WTC11 (cell line): ENCODE data around the gene NACC2. TPM values are rescaled to one million over a fixed set of nuclear protein-coding genes. Genes with fewer than 3 reads are reported as not detected.
A peak's percentile ranks its signal among the peaks of the same experiment; 100 is the strongest.

Source experiments
- ATAC-seq: fragments of 200-7000 bp; cut with Tn5 transposase; 2 replicates; pipeline ENCODE4 v1.10.0; 2021; ENCODE audit warnings: mild to moderate bottlenecking, moderate library complexity
- CTCF ChIA-PET: fragments of 300-600 bp; sonication (Branson Sonifier 250); formaldehyde crosslinking; loops from one replicate; lab custom pipeline; 2021; ENCODE audit warnings: antibody characterized with exemption; lab: Charles Lee
- POLR2A ChIA-PET: fragments of 350-600 bp; sonication (Branson Sonifier 250); formaldehyde crosslinking; loops from one replicate; lab custom pipeline; 2021; ENCODE audit warnings: antibody characterized with exemption; lab: Charles Lee
- DNase-seq: peaks from one replicate; pipeline ENCODE4 v3.0.0; 2021; ENCODE audit warnings: low spot score
- H3K27ac Mint-ChIP-seq: 2 replicates; pipeline ENCODE4 v1.8.0; 2021; ENCODE audit warnings: mixed read lengths
- H3K27me3 Mint-ChIP-seq: 2 replicates; pipeline ENCODE4 v1.8.0; 2021; ENCODE audit warnings: low read depth, mild to moderate bottlenecking, moderate library complexity, mixed read lengths
- H3K36me3 Mint-ChIP-seq: 2 replicates; pipeline ENCODE4 v1.8.0; 2021; ENCODE audit warnings: mixed read lengths
- H3K4me1 Mint-ChIP-seq: 2 replicates; pipeline ENCODE4 v1.8.0; 2022; ENCODE audit warnings: mixed read lengths
- H3K4me3 Mint-ChIP-seq: 2 replicates; pipeline ENCODE4 v1.8.0; 2021; ENCODE audit warnings: mild to moderate bottlenecking, moderate library complexity, mixed read lengths
- H3K9me3 Mint-ChIP-seq: 2 replicates; pipeline ENCODE4 v1.8.0; 2021; ENCODE audit warnings: mixed read lengths
- ATF1 ChIP-seq: sonication (generic); formaldehyde crosslinking; IDR thresholded peaks from 2 replicates; pipeline ENCODE4 v1.8.1; 2023; ENCODE audit warnings: mild to moderate bottlenecking, moderate library complexity, missing genetic modification reagents
- ESRRA ChIP-seq: sonication (generic); formaldehyde crosslinking; IDR thresholded peaks from 2 replicates; pipeline ENCODE4 v1.8.1; 2022; ENCODE audit warnings: mild to moderate bottlenecking, missing genetic modification reagents, borderline replicate concordance
- IRF2 ChIP-seq: sonication (generic); formaldehyde crosslinking; IDR thresholded peaks from 2 replicates; pipeline ENCODE4 v1.8.0; 2022; ENCODE audit warnings: low read depth, missing genetic modification reagents, borderline replicate concordance
- PRRX2 ChIP-seq: fragments of 250-450 bp; sonication (Bioruptor Pico); IDR thresholded peaks from 2 replicates; pipeline ENCODE4 v1.8.0; 2021; ENCODE audit warnings: mild to moderate bottlenecking
- RELA ChIP-seq: sonication (generic); formaldehyde crosslinking; IDR thresholded peaks from 2 replicates; pipeline ENCODE4 v1.8.1; 2022; ENCODE audit warnings: missing genetic modification reagents, mild to moderate bottlenecking, borderline replicate concordance
- RORB ChIP-seq: fragments of 250-450 bp; sonication (Bioruptor Pico); IDR thresholded peaks from 2 replicates; pipeline ENCODE4 v1.9.0; 2021; ENCODE audit warnings: mild to moderate bottlenecking
- SP1 ChIP-seq: sonication (generic); formaldehyde crosslinking; conservative IDR thresholded peaks from 2 replicates; pipeline ENCODE4 v1.8.1; 2022; ENCODE audit warnings: missing genetic modification reagents
- ZNF232 ChIP-seq: sonication (generic); formaldehyde crosslinking; IDR thresholded peaks from 2 replicates; pipeline ENCODE4 v1.8.0; 2022; ENCODE audit warnings: mild to moderate bottlenecking, missing genetic modification reagents
- ZNF317 ChIP-seq: sonication (generic); formaldehyde crosslinking; IDR thresholded peaks from 2 replicates; pipeline ENCODE4 v1.8.1; 2023; ENCODE audit warnings: low read depth, mild to moderate bottlenecking, moderate library complexity, missing genetic modification reagents, borderline replicate concordance
- ZNF423 ChIP-seq: fragments of 250-450 bp; sonication (Bioruptor Pico); IDR thresholded peaks from 2 replicates; pipeline ENCODE4 v2.1.2; 2022; ENCODE audit warnings: mild to moderate bottlenecking, moderate library complexity
- total RNA-seq: library from RNA; stranded (reverse); gene quantifications from 3 replicates; pipeline ENCODE4 v1.2.3, GENCODE V29; 2021
- TF ChIP-seq, protein P1 (sequence below): sonication (generic); formaldehyde crosslinking; conservative IDR thresholded peaks from 2 replicates; pipeline ENCODE4 v1.8.1; 2022; ENCODE audit warnings: mild to moderate bottlenecking, missing genetic modification reagents
- TF ChIP-seq, protein P2 (sequence below): sonication (generic); formaldehyde crosslinking; conservative IDR thresholded peaks from 2 replicates; pipeline ENCODE4 v1.8.1; 2023; ENCODE audit warnings: mild to moderate bottlenecking, low read depth, missing genetic modification reagents, moderate library complexity
- TF ChIP-seq, protein P3 (sequence below): sonication (generic); formaldehyde crosslinking; IDR thresholded peaks from 2 replicates; pipeline ENCODE4 v1.8.1; 2023; ENCODE audit warnings: mild to moderate bottlenecking, missing genetic modification reagents, borderline replicate concordance
- TF ChIP-seq, protein P4 (sequence below): sonication (generic); formaldehyde crosslinking; IDR thresholded peaks from 2 replicates; pipeline ENCODE4 v1.8.1; 2023; ENCODE audit warnings: mild to moderate bottlenecking, missing genetic modification reagents, moderate library complexity
- TF ChIP-seq, protein P5 (sequence below): sonication (generic); formaldehyde crosslinking; IDR thresholded peaks from 2 replicates; pipeline ENCODE4 v1.8.1; 2023; ENCODE audit warnings: mild to moderate bottlenecking, moderate library complexity, missing genetic modification reagents
- TF ChIP-seq, protein P6 (sequence below): fragments of 250-450 bp; sonication (Bioruptor Pico); conservative IDR thresholded peaks from 2 replicates; pipeline ENCODE4 v1.9.0; 2021; ENCODE audit warnings: mild to moderate bottlenecking
- TF ChIP-seq, protein P7 (sequence below): sonication (generic); formaldehyde crosslinking; IDR thresholded peaks from 2 replicates; pipeline ENCODE4 v1.8.0; 2023; ENCODE audit warnings: missing genetic modification reagents

NACC2 gene
- total RNA-seq, 1 experiment from 2014 or later = 17.1 TPM

DNA sequence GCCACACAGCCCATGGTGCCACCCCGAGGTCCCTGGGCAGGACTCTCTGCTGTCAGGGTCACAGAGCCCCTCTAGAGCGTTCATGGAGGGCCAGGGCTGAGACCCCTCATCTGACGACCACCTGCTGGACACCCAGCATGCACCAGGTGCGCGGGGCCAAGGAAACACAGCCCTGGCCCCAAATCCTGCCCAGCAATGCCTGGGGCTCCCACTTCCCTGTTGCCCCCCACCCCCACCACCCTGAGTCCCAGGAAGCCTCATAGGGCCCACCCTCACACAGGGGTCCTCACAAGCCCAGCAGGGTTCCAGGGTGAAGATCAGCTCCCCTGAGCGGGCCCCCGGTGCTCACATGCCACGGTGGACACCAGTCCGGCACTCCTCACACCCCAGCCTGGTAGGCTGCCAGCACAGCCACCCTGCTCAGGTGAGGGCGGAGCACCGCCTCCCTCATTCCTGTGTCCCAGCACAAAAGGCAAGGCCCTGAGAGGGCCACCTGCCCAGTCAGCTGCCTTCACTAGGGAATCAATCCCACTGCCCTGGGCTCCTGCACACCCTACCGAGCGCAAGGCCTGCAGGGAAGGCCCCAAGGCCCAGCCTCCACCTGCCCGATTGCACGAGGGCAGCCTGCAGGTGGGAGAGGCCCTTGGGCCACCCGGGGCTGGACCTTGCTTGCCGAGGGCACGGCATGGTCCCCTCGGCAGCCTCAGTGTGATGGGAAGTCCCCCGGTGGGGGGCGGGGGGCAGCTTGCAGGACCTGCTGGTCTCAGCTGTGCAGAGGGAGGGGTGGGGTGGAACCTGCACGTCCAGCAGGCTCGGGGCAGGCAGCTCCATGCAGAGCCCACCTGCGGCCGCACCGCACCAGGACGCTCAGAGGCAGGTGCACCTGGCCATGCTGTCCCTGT lies 77.5 kb downstream of the NACC2 start:
- DNase-seq (peak; percentile 11), ATAC-seq (no peak)
- H3K9me3 Mint-ChIP-seq = no peaks in the 10 kb centered on the region
- H3K36me3 Mint-ChIP-seq = no peaks in the 10 kb centered on the region
- H3K4me3 Mint-ChIP-seq = no peak overlapping the region
- CTCF ChIA-PET = interaction anchor here (0.9 kb wide), 1 partner anchor 9 kb away, joined by 3 read pairs; no protein-coding TSS in a partner anchor
- no peak for TF ChIP-seq IRF2 (CRISPR knock-in tag)
- TF ChIP-seq ZNF423 (CRISPR knock-in tag) = peak; percentile 4; the same call in 1 of the 2 replicates
- H3K4me1 Mint-ChIP-seq = peaks cover 24% of the 10 kb centered on the region
- H3K27me3 Mint-ChIP-seq = no peaks in the 10 kb centered on the region
- POLR2A ChIA-PET = no interaction called here
- no peak overlapping the region for H3K27ac Mint-ChIP-seq

DNA sequence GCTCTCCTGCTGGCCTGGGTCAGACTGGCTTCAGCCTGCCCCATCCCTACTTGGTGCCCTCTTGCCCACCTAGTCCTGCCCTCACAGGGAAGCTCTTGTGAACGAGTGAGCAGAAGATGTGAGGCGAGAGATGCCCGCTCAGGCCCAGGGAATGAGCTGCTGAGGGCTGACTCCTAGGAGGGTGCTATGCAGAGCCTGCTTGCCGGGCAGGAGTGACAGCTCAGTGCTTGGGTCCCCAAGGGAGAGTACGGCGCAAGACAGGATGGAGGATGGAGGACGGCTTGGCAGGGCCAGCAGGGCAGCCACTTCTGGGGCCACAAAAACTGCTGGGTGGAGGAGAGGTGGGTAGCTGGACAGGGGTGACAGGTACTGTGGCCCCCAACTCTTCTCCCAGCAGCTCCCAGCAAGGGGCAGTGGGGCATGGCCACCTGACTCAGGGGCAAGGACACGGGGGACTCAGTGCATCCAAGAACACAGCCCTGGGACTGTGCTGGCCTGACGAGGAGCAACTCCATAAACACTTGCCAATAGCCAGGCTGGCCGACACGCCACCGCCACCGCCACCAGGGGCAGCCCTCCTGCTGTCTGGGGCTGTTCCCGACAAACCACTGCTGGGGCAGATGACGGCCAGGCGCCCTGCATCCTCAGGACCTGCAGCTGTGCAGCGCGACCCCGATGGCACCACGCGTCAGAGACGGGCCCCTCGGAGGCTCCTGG lies 78.4 kb downstream of the NACC2 start:
- Mint-ChIP-seq H3K4me1 (peaks cover 28% of the 10 kb centered on the region), H3K36me3 (no peaks in the 10 kb centered on the region)
- ATAC-seq (no peak), DNase-seq (peak; percentile 20)
- ChIA-PET POLR2A (no interaction called here), CTCF (interaction anchor here (0.6 to 1.7 kb wide), 4 partner anchors 8 to 1044 kb away, joined by 3 read pairs; no protein-coding TSS in a partner anchor)
- no peak for TF ChIP-seq RORB (CRISPR knock-in tag)
- TF ChIP-seq ATF1 = no peak
- no peak for TF ChIP-seq ZNF232 (CRISPR knock-in tag)
- TF ChIP-seq, protein P1, sequence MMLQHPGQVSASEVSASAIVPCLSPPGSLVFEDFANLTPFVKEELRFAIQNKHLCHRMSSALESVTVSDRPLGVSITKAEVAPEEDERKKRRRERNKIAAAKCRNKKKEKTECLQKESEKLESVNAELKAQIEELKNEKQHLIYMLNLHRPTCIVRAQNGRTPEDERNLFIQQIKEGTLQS (CRISPR knock-in tag) = no peak
- TF ChIP-seq, protein P2, sequence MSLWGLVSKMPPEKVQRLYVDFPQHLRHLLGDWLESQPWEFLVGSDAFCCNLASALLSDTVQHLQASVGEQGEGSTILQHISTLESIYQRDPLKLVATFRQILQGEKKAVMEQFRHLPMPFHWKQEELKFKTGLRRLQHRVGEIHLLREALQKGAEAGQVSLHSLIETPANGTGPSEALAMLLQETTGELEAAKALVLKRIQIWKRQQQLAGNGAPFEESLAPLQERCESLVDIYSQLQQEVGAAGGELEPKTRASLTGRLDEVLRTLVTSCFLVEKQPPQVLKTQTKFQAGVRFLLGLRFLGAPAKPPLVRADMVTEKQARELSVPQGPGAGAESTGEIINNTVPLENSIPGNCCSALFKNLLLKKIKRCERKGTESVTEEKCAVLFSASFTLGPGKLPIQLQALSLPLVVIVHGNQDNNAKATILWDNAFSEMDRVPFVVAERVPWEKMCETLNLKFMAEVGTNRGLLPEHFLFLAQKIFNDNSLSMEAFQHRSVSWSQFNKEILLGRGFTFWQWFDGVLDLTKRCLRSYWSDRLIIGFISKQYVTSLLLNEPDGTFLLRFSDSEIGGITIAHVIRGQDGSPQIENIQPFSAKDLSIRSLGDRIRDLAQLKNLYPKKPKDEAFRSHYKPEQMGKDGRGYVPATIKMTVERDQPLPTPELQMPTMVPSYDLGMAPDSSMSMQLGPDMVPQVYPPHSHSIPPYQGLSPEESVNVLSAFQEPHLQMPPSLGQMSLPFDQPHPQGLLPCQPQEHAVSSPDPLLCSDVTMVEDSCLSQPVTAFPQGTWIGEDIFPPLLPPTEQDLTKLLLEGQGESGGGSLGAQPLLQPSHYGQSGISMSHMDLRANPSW (CRISPR knock-in tag) = no peak
- no peak for TF ChIP-seq RELA
- TF ChIP-seq, protein P3, sequence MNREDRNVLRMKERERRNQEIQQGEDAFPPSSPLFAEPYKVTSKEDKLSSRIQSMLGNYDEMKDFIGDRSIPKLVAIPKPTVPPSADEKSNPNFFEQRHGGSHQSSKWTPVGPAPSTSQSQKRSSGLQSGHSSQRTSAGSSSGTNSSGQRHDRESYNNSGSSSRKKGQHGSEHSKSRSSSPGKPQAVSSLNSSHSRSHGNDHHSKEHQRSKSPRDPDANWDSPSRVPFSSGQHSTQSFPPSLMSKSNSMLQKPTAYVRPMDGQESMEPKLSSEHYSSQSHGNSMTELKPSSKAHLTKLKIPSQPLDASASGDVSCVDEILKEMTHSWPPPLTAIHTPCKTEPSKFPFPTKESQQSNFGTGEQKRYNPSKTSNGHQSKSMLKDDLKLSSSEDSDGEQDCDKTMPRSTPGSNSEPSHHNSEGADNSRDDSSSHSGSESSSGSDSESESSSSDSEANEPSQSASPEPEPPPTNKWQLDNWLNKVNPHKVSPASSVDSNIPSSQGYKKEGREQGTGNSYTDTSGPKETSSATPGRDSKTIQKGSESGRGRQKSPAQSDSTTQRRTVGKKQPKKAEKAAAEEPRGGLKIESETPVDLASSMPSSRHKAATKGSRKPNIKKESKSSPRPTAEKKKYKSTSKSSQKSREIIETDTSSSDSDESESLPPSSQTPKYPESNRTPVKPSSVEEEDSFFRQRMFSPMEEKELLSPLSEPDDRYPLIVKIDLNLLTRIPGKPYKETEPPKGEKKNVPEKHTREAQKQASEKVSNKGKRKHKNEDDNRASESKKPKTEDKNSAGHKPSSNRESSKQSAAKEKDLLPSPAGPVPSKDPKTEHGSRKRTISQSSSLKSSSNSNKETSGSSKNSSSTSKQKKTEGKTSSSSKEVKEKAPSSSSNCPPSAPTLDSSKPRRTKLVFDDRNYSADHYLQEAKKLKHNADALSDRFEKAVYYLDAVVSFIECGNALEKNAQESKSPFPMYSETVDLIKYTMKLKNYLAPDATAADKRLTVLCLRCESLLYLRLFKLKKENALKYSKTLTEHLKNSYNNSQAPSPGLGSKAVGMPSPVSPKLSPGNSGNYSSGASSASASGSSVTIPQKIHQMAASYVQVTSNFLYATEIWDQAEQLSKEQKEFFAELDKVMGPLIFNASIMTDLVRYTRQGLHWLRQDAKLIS (CRISPR knock-in tag) = no peak
- TF ChIP-seq, protein P4, sequence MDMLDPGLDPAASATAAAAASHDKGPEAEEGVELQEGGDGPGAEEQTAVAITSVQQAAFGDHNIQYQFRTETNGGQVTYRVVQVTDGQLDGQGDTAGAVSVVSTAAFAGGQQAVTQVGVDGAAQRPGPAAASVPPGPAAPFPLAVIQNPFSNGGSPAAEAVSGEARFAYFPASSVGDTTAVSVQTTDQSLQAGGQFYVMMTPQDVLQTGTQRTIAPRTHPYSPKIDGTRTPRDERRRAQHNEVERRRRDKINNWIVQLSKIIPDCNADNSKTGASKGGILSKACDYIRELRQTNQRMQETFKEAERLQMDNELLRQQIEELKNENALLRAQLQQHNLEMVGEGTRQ (CRISPR knock-in tag) = no peak
- TF ChIP-seq, protein P5, sequence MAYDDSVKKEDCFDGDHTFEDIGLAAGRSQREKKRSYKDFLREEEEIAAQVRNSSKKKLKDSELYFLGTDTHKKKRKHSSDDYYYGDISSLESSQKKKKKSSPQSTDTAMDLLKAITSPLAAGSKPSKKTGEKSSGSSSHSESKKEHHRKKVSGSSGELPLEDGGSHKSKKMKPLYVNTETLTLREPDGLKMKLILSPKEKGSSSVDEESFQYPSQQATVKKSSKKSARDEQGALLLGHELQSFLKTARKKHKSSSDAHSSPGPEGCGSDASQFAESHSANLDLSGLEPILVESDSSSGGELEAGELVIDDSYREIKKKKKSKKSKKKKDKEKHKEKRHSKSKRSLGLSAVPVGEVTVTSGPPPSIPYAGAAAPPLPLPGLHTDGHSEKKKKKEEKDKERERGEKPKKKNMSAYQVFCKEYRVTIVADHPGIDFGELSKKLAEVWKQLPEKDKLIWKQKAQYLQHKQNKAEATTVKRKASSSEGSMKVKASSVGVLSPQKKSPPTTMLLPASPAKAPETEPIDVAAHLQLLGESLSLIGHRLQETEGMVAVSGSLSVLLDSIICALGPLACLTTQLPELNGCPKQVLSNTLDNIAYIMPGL (CRISPR knock-in tag) = no peak
- TF ChIP-seq PRRX2 (CRISPR knock-in tag) = no peak
- TF ChIP-seq, protein P6, sequence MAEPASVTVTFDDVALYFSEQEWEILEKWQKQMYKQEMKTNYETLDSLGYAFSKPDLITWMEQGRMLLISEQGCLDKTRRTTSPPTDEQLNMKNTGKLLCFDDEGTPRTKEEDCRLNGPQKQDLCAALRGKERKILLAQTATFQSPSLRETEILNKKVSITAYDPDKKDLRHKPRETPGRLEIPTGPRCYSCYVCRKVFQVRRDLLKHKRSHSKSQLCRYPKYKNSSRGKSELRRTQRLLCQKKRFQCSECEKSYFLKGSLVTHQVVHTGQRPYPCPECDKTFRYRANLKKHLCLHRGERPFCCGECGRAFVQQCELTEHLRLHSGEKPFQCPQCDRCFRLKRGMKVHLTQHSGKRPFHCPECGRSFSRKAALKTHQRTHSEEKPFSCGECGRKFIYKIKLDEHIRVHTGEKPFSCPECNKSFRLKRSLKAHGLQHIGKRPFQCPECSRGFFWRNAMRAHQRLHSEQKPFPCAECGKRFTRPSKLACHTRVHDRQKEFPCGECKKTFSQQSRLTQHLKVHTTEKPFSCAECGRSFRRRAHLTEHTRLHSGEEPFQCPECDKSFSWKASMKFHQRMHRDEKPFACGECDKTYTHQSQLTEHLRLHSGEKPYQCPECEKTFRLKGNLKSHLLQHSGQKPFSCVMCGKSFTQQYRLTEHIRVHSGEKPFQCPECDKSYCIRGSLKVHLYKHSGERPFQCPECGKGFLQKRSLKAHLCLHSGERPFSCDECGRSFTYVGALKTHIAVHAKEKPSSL (CRISPR knock-in tag) = no peak
- TF ChIP-seq SP1 (CRISPR knock-in tag) = no peak
- TF ChIP-seq, protein P7, sequence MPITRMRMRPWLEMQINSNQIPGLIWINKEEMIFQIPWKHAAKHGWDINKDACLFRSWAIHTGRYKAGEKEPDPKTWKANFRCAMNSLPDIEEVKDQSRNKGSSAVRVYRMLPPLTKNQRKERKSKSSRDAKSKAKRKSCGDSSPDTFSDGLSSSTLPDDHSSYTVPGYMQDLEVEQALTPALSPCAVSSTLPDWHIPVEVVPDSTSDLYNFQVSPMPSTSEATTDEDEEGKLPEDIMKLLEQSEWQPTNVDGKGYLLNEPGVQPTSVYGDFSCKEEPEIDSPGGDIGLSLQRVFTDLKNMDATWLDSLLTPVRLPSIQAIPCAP (CRISPR knock-in tag) = no peak
- TF ChIP-seq ESRRA = no peak
- TF ChIP-seq ZNF317 (CRISPR knock-in tag) = no peak
- TF ChIP-seq, all 79 proteins: peak for 0
- Mint-ChIP-seq H3K4me3 (no peak overlapping the region), H3K27ac (peak overlapping the region; percentile 84), H3K9me3 (no peaks in the 10 kb centered on the region), H3K27me3 (no peaks in the 10 kb centered on the region)
